GM19324 (cell line): Measurements from ENCODE around the gene ELMO1.

Experiments used
- ATAC-seq: cut with Tn5 transposase; IDR thresholded peaks from one replicate; pipeline ENCODE4 v1.9.1; 2021; ENCODE audit warnings: mild to moderate bottlenecking, moderate library complexity; ENCODE audit not compliant: unreplicated experiment, low FRiP score

ELMO1 gene

DNA sequence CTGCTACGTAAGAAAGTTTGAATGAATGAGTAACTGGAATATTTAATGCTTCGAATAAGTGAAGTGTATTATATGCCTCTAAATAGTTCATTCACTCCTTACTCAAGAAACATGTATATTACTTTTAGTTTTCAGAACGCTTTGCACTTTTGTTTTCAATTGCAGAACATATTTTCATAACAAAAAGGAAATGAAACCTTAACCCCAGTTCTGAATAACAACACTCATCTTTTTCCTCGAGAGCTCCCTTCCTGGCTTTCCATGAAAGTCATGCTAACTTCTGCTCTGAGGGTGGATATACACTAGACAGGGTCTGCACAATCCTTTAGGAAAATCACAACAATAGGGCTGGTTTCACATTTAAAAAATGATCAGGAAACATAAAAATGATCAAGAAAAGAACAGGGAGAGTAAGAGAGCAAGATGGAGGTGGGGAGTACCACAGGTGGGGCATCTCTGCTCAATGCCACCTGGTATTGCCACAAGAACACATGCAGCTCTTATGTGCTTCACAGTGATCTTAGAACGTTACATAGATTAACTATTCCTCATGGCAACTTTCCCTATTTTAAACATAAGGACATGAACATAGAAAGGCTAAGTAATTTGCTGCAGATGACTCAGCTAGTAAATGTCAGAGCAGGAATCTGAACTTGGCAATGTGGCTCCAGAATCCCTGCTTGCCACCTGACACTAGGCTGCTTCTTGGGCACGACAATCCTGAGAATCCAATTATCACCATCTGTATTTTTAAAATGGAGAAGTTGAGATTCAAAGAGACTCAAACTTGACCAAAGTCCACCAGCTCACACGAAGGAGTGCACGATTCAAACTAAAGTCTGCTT lies 504.9 kb downstream of the ELMO1 start:
- peak; percentile 56 for ATAC-seq

DNA sequence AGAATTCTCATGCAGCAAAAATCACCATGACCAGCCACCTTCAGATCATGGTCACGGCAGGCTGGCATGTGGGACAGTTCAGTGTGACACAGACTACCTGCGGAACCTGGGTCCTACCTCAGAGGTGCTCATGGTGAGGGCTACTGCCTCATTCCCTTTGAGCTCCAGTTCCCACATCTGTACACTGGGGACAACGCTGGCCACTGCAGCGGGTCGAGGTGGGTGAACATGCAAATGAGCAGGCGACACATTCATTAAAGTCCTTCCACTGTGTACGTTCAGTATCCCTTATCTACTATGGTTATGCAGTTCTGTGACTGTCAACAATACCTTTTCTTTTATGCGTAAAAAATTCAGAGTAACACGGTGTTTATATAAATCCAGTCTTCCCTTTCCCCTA lies 505.7 kb downstream of the ELMO1 start:
- no peak for ATAC-seq

DNA sequence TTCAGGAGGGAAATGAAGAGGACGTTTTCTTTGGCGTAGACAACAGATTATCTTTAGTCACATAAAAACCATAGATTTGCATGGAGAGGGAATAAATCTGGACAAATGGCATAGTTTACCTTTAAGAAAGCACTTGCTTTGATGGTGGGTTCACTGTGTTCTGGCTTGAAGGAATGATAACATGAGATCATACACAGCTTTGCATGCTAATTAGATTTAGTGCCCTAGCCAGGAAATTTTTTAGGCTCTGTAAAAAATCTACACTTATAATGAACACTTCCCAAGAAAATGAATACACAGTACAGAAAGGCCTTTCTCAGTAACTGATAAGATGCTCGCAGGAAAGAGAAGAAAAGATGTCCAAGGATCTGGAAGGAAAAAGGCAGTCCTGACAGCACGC lies 506.1 kb downstream of the ELMO1 start:
- ATAC-seq = no peak

DNA sequence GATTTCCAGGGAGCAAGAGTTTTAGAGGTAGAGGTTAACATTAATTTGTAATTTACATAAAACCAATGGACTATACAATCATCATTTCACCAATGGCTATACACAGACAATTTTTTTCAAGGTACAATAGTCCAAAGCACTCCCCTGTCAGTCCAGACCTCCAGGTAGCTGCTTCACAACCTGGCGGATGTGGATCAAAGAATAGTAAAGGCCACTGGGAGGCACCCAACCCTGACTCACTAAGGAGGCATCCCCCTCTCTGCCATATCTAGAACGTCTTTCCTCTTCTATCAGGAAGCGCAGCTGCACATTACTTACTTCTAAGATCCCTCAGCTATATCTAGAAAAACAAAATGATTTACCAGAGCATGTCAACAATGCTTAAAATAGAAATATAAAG lies 506.6 kb downstream of the ELMO1 start:
- no peak for ATAC-seq

DNA sequence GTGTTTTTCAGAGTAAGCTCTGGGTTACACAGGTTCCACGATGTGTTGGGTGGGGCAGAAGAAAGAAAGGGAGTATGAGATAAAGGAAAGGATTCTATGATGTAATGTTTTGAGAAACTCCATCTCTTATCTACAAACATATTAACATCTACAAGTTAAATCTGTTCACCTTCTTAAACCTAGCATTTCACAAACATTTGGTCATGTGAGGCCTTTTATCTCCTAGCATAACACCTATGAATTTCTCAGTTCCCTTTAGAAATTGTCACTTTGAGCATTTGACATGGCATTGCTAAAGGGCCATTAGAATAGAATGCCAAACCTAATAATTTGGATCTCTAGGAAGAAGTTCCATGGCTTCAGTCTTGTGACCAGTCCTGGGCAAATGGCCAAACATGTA lies 507.3 kb downstream of the ELMO1 start:
- ATAC-seq = no peak

DNA sequence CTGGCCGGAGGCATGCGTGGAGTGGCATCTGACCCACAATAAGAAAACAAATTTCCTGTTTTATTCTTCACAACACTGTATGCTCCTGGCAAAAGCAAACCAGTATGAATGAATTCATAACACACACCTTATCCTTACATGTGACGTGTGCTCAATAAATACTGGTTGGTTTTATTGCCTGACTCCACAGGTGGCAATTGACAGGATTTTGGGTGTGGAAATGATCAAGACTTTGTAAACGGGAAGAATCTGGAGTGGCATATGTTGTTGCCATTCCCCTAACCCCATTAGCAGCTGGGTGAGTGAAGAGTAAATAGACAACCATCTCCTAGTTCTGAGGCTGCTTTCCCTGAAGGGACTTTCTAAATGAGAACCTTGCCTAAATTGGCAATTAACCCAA lies 508.8 kb downstream of the ELMO1 start:
- no peak for ATAC-seq

DNA sequence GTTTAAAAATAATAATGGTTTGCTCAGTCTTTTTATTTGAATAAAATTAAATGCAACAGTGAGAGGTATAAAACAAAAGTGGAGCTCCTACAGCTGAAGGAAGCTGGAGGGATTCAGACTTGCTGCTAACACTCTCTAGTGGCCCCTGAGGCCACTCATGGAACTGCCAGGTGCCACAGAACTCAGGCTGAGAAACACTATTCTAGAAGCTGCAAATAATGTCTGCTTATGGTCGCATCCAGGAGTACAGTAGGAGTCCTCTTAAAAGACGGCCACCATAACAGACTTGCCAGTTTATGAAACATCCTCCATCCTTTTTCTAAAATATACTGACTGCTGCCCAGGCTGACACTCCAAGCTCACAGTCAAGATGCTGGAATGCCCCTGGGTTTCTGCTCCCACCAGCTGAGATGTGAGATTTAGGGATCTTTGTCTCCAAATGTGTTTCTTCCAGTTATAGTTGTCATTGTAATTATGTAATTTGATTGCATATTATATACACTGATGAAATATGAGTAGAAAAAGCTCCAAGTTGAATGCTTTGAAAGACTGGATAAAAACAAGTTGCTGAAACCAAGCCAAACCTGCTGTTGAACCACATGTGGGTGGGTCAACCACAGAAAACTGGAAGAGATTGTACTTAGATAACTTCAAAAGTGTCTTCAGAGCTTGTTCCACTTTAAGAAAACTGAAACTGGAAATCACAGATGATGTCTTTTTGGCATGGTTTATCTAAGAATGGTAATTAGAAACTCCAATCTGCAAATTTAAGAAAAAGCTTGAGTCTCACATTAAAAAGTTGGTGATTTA lies 510.7 kb downstream of the ELMO1 start:
- no peak for ATAC-seq

DNA sequence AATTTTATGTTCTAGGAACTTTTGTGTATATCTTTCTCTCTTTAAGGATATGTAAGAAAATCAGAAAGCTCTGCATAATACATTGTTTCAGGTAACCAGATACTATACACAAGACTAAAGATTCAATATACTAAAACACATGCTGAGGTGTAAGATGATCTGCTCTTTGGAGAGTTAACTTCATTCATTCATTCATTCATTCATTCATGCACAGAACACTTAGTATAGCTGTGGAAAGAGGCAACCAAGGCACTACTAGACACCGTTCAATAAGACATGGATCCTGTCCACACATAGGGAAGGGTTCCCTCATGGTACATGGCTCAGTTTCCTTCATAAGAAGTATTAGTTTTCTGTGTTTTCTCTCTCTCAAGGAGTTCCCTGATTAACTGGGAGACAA lies 516.8 kb downstream of the ELMO1 start:
- ATAC-seq = no peak

DNA sequence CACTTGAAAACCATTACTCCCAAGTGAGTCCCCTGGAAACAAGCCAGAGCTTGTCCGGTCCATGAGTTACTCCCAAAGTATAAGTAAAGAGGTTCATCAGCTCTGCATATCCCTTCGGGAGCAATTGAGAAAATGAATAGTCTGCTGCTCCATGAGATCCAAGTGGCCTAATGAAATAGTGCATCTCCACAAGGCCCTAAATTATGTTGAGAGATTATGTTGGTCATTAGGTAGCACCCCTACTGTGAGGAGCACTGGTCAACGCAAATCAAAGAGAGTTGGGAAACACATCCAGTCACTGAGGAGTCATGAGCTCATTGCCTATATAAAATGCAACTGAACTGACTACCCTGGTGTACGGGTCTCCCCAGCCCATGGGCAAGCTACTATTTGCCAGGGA lies 518.9 kb downstream of the ELMO1 start:
- no peak for ATAC-seq

DNA sequence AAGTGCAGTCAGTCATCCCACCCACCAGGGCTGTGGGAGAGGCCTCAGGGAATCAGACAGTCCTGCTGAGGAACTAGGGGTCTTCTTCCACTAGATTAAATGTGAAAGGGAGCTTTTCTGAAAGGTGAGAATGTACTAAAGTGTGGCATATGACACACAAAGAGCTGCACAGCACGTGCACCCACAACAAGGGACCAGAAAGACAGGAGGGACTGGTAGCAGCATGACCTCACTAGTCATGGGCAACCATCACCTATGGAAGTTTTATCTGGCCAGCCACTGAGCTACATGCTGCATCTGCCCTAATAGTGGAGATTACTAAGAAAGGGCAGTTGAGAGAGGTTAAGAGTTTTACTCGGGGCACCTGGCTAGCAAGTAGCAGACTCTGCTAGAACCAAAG lies 519.9 kb downstream of the ELMO1 start:
- ATAC-seq = no peak

DNA sequence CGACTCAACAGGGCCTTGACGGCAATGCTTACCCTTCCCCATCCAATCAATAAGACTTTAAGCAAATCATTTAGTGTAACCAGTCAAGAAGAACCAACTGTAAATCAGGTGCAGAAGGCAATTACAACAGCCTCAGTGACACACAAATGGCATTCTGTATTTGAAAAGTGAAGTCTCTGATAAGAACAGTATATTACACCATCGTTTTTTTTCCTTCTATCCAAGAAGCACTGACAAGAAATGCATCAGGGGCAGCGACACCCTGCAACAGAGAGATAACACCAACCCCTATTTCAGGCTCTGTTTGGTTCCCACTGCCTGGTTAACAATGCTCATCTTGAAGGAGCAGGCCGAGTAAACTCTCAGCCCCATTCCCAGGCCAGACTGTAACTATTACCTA lies 520.4 kb downstream of the ELMO1 start:
- no peak for ATAC-seq

DNA sequence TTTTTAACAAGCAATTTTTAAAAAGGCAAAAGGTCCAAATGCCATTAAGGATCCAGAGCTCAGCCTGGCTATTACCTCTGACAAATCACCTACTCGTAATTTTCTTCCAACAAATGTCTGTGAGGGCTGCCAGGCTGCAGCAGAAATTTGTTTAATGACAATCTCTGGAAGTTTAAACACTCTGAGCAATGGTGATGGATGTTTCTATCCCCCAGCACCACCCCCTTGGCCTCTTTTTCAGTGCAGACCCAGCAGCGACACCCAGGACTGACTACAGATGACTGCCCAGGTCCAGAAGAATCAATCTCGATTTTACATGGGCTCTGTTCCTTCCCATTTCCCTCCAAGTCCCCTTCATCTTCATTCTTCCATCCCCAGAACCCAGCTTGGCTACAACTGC lies 523.0 kb downstream of the ELMO1 start:
- ATAC-seq = no peak

DNA sequence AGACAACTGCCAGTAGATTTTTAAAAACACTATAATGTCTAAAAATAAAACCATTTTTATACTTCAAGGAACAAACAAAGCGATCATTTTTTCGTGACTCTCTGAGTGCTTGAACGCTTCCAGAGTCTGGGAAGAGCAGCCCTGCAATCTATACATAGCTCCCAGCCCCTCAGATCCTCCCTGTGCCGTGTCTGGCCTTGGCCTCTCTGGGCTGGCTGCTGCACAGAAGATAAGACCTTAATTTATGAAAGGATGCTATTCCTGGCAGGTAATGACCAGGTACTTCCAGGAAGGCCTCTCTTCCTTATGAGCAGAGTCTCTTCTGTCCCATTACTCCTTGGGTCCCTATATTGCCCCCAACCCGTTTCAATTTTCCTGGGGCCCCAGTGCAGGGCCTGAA lies 523.5 kb downstream of the ELMO1 start:
- no peak for ATAC-seq

DNA sequence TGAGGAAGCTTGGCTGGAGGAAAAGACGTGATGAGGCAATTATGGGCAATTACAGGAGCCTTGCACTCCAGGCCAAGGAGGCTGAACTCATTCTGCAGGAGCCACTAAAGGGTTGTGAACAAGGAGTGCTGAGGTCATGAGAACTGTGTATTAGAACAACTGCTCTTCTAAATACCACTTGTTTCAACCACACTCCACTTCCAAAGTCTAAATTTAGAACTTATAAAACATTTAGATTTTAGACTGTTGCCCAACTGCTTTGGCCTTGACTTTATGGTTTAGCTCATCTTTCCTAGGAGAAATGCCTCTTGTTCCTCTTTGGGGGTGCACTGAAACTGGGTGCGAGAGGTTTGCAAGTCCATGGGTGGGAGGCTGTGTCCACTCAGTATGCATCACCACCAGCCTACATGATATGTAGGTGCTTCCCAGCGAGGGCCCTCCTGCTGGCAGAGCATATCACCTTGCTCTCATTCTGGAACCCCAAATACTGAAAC lies 524.7 kb downstream of the ELMO1 start:
- ATAC-seq = no peak

DNA sequence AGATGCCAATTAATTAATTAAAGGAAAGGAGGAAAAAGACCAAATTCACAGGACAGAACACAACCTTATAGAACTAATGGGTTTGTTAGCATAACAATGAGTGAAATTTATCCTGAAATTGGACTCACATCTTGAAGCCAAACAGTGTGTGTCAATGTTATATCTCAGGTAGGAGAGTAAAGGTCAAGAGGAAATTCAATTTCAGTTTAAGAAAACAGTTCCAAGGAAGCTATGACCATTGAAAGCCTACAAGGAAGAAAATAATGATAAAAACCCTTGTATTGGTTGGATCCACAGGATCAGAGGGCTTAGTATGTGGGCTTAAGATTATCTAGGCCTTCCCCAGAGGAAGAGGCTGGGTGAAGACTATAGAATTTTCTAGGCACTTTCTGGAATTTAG lies 525.5 kb downstream of the ELMO1 start:
- ATAC-seq = no peak

DNA sequence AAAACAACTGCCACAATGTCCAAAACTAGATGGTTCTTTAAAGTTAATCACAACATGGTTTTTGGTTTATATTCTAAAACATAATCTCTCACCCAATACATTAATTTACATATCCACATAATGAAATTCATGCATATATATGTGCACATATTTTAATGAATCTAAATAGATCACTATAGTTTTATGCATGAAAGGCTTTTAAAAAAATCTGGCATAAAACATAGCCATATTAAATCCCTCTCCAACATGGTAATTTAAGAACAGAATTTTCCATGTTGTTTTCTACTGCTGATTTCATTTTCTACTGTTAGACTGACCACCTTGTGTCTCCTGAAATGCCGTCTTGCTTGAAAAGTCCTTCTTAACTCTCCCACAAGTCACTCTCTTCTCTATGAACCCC lies 528.2 kb downstream of the ELMO1 start:
- ATAC-seq = no peak

DNA sequence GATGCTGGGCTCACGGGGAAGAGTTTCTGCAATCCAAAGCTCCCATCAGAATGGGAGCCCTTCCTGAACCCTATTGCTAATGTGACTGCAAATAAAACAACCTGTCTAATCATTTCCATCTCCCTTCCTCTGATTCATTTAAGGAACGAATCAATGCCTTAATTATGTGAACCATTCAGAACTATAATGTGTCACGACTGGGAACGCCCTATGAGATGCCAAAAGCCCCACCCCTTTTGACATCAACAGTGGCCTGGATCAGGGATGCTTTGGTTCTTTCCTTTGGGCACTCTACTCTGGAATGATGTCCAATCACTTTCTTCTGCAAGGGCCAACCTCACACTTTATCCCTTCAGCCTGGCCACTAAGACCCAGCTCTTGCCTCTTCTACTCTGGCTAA lies 528.9 kb downstream of the ELMO1 start:
- ATAC-seq = no peak

DNA sequence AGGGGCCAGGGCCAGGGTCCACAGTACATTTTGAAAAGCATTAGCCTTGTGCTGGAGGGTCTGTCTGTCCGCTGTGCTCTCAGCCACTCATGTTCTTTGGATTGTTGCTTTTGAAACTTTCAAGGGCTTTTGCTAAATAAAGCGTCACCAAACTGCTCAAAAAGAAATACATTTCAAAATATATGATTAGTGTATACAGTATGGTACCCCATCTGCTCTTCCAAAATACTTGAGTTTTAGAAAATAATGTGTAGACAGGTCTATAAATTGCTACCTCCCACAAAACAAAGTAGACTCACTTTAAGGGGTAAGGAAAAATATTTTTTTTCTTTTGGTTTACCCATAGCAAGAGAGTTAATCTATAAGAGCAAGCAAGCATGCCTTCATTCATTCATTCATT lies 530.1 kb downstream of the ELMO1 start:
- ATAC-seq = no peak

DNA sequence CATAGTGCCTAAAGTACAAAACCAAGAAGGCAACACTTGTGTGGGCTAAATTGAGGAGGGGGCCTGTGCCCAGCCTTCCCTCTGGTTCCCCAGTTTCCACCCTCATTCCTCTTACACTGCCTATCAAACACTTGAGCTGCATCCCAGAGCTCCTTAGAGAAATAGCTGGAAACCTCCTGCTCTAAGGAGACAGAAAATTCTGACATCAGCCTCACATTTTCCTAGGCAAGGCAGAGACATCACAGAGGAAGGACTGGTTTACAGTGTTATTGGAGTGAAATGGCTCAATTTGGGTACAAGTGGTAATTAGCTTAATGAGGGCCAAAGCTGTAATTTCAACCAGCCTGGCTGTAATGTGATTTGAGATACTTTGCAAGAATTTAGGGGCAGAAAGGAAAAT lies 532.0 kb downstream of the ELMO1 start:
- no peak for ATAC-seq

DNA sequence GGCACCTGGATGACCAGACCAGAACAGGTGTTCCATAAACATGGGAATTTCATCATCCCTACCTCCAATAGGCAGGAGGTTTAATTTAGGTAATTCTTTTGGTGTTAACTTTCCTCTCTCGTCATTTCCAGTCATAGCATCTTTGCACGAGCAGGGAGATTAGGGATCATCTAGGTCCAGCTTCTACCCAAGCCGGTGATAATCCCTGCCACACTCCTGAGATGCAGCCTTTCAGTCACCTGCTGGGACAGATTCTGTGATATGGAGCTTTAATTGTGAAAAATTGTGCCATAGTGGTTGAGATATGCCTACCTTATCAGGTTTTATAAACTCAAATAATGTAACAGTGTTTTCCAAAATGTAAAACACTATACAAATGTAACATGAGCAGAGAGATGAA lies 532.5 kb downstream of the ELMO1 start:
- ATAC-seq = no peak

DNA sequence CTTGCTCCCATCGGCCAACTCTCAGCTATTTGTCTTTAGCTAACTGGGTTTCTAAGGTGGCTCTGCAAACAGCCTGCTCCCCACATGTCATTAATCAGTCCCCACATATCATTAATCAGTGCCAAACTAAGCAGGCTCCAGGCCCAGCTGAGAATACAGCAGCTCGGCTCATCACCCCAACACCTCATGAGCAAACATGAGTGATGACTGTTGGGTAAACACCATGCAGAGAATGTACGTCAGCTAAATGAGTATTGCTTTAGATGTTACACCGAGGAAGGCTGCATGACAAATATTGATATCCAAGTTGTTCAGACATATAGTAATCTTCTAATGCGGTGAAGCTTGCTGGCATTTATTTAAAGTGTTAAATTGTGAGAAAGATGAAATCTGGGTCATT lies 536.9 kb downstream of the ELMO1 start:
- no peak for ATAC-seq

DNA sequence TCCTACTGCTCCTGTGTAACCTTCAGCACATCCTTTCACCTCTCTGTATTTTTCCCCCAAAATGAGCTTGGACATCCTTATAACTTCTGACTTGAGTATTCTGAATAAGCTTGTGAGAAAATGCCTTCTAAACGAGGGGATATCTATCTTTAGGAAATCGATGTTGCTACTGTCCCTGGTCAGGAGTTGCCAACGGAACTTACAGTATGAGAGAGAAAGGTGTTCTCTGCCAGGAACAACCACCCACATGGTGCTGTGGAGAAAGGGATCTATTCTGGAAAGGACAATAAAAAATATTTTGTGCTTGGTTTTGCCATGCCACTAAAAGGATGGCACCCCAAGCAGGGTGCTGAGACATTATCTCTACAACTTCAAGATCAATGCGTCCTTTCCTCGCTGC lies 537.8 kb downstream of the ELMO1 start:
- ATAC-seq = no peak
